ENCODE measurements around the gene RHOD.

Gene RHOD

GRCh38 chr11:67057205-67057672 is 592 bp downstream of the RHOD start:
- H3K27ac ChIP-seq, result no peak overlapping the region
- no peaks in the 10 kb centered on the region for H3K27me3 ChIP-seq (ENCODE audit: insufficient read depth, low read depth, severe bottlenecking)
- no peak for DNase-seq
- no peak overlapping the region for H3K4me3 ChIP-seq (ENCODE audit: low read depth, low read length)
- TF ChIP-seq CTCF (IDR thresholded peaks at IDR 0.05; ENCODE audit: low read depth, low read length), result no peak
- H3K9me3 ChIP-seq (ENCODE audit: severe bottlenecking), result no peaks in the 10 kb centered on the region
- H3K36me3 ChIP-seq, result no peaks in the 10 kb centered on the region

GRCh38 chr11:67058506-67058905 is 1.9 kb downstream of the RHOD start:
- H3K9me3 ChIP-seq (ENCODE audit: severe bottlenecking), result no peaks in the 10 kb centered on the region
- no peaks in the 10 kb centered on the region for H3K36me3 ChIP-seq
- no peak for DNase-seq
- TF ChIP-seq CTCF (IDR thresholded peaks at IDR 0.05; ENCODE audit: low read depth, low read length), result no peak
- no peaks in the 10 kb centered on the region for H3K27me3 ChIP-seq (ENCODE audit: insufficient read depth, low read depth, severe bottlenecking)
- H3K4me3 ChIP-seq (ENCODE audit: low read depth, low read length), result no peak overlapping the region
- H3K27ac ChIP-seq, result no peak overlapping the region

DNA sequence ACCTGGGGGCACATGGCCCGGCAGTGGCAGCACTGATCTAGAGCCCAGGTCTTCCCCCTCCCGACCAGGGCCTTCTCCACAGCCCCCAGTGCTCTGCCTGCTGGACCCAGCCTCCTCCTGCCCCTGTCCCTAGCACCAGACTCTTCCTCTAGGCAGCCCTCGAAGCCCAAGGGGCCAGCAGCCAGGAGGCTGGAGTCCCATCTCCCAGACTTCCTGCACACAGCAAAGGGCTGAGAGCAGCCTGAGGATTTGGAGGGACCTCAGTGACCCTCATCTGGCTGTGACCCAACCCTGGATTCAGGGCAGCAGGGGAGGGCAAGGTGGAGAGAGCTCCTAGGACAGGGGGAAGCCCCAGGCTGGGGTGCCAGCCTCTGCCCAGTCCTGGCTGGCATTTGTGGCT is 3.0 kb downstream of the RHOD start:
- H3K27ac ChIP-seq, result peak overlapping the region; percentile 68

GRCh38 chr11:67060111-67060522 is 3.5 kb downstream of the RHOD start:
- Histone ChIP-seq H3K4me3 (ENCODE audit: low read depth, low read length) (no peak overlapping the region), H3K9me3 (ENCODE audit: severe bottlenecking) (no peaks in the 10 kb centered on the region), H3K36me3 (no peaks in the 10 kb centered on the region), H3K27ac (peak overlapping the region; percentile 68), H3K27me3 (ENCODE audit: insufficient read depth, low read depth, severe bottlenecking) (no peaks in the 10 kb centered on the region)
- peak; percentile 57 for DNase-seq
- peak; percentile 19; the same call in 1 of the 2 replicates for TF ChIP-seq CTCF (IDR thresholded peaks at IDR 0.05; ENCODE audit: low read depth, low read length)

More for the DNA sequence above, 3.0 kb downstream of the RHOD start:
- Histone ChIP-seq H3K36me3 (no peaks in the 10 kb centered on the region), H3K9me3 (ENCODE audit: severe bottlenecking) (no peaks in the 10 kb centered on the region), H3K27me3 (ENCODE audit: insufficient read depth, low read depth, severe bottlenecking) (no peaks in the 10 kb centered on the region), H3K4me3 (ENCODE audit: low read depth, low read length) (no peak overlapping the region)
- DNase-seq, result no peak
- TF ChIP-seq CTCF (IDR thresholded peaks at IDR 0.05; ENCODE audit: low read depth, low read length), result no peak

- H3K4me3 ChIP-seq (ENCODE audit: low read depth, low read length), result no peak overlapping the region
- H3K27ac ChIP-seq, result no peak overlapping the region
- no peaks in the 10 kb centered on the region for H3K9me3 ChIP-seq (ENCODE audit: severe bottlenecking)
- H3K27me3 ChIP-seq (ENCODE audit: insufficient read depth, low read depth, severe bottlenecking), result no peaks in the 10 kb centered on the region
- no peaks in the 10 kb centered on the region for H3K36me3 ChIP-seq
- DNase-seq, result no peak
- no peak for TF ChIP-seq CTCF (IDR thresholded peaks at IDR 0.05; ENCODE audit: low read depth, low read length)
Measured at GRCh38 chr11:67062526-67063373, 6.1 kb downstream of the RHOD start.
